Ecto neural progenitor cell (in vitro differentiated cells): ENCODE data around the gene IGFALS.

Experiments
- DNase-seq: peaks from one replicate; pipeline ENCODE4 v3.0.0-alpha.2; 2018; ENCODE audit warnings: low spot score

The IGFALS gene

GRCh38 chr16:1776672-1776955 is 16.9 kb downstream of the IGFALS start:
- DNase-seq, result no peak

GRCh38 chr16:1775846-1776671 is 17.4 kb downstream of the IGFALS start:
- no peak for DNase-seq

GRCh38 chr16:1775006-1775845 is 18.3 kb downstream of the IGFALS start:
- DNase-seq, result no peak

- DNase-seq, result no peak
Observed at GRCh38 chr16:1774448-1774780, 19.1 kb downstream of the IGFALS start.

- no peak for DNase-seq
Observed at GRCh38 chr16:1773703-1774447, 19.6 kb downstream of the IGFALS start.

GRCh38 chr16:1772908-1773702 is 20.4 kb downstream of the IGFALS start, which contains the start of gene MRPS34:
MRPS34 (minus strand) TSS chr16:1773134; CDS start chr16:1773119, 15 bp downstream.
- DNase-seq, result peak; percentile 93

- no peak for DNase-seq
Observed at GRCh38 chr16:1772362-1772907, 21.1 kb downstream of the IGFALS start, which contains the start of gene EME2. EME2 (plus strand) TSS chr16:1772810; CDS start chr16:1773228, 418 bp downstream.

- DNase-seq, result no peak
Observed at GRCh38 chr16:1771864-1772361, 21.6 kb downstream of the IGFALS start.

GRCh38 chr16:1771188-1771863 is 22.2 kb downstream of the IGFALS start, which contains the start of gene NME3:
NME3 (minus strand) TSS chr16:1771543; CDS start chr16:1771534, 9 bp downstream.
- DNase-seq, result peak; percentile 81

- DNase-seq, result no peak
Observed at GRCh38 chr16:1770328-1771187, 22.9 kb downstream of the IGFALS start.

GRCh38 chr16:1769402-1770300 is 23.9 kb downstream of the IGFALS start:
- no peak for DNase-seq

- no peak for DNase-seq
Observed at GRCh38 chr16:1768767-1769401, 24.6 kb downstream of the IGFALS start.

- DNase-seq, result no peak
Observed at GRCh38 chr16:1768061-1768766, 25.3 kb downstream of the IGFALS start.

- DNase-seq, result no peak
Observed at GRCh38 chr16:1767116-1767994, 26.1 kb downstream of the IGFALS start.

GRCh38 chr16:1766701-1767100 is 26.8 kb downstream of the IGFALS start:
- no peak for DNase-seq

- no peak for DNase-seq
Observed at GRCh38 chr16:1766231-1766630, 27.3 kb downstream of the IGFALS start.
